ENCODE results near the gene SST.
"Not testable (repeated sequence)": the region's sequence is repeated elsewhere in the genome, so short reads cannot be mapped to it uniquely, and the experiment has no call there.

The SST gene

GRCh38 chr3:187684444-187684843 lies 14.2 kb upstream of the SST start:
- no peak for DNase-seq (ENCODE audit: low spot score)

DNA sequence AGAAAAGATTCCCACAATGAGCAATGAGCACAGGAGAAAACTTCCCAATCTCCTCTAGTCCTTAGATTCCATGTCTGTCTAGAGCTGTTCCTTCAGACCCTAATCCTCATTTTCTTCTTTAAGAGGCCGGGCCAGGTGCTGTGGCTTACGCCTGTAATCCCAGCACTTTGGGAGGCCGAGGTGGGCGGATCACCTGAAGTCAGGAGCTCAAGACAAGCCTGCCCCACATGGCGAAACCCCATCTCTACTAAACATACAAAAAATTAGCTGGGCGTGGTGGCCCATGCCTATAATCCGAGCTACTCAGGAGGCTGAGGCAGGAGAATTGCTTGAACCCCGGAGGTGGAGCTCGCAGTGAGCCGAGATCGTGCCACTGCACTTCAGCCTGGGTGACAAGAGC lies 11.6 kb upstream of the SST start:
- DNase-seq (ENCODE audit: low spot score), result not testable (repeated sequence)

DNA sequence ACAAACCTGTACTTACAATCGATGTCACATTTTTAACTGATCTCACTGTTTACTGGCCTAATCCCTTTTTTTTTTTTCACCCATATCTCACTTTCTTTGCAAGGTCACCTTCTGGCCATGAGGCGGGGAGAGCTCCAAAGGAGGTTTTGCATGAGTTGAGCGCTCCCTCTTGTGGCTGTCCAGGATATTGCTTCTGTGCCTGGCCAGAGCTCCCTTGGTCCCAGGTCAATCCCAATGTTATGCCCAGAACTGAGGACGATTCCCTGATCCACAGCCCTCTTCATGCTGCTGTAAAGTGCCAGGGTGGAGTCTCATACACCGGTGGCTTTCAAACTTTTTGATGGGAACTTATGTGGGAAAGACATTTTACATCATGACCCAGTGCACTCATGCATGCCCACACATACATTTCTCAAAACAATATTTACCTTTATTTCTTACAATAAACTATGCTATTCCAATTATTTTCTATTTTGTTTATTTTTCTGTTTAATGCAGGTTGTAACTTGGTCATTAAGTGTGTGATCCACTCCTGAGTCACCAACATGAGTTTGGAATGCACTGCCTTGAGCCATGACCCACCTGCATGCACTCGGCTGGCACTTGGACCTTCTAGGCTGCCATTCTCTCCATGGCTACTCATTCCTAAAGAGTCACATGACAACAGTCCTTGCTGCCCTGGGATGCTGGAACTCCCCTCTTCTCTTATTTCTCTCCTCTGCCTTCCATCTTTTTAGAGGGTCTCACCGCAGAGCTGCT lies 9.6 kb upstream of the SST start:
- peak; percentile 61 for DNase-seq (ENCODE audit: low spot score)

DNA sequence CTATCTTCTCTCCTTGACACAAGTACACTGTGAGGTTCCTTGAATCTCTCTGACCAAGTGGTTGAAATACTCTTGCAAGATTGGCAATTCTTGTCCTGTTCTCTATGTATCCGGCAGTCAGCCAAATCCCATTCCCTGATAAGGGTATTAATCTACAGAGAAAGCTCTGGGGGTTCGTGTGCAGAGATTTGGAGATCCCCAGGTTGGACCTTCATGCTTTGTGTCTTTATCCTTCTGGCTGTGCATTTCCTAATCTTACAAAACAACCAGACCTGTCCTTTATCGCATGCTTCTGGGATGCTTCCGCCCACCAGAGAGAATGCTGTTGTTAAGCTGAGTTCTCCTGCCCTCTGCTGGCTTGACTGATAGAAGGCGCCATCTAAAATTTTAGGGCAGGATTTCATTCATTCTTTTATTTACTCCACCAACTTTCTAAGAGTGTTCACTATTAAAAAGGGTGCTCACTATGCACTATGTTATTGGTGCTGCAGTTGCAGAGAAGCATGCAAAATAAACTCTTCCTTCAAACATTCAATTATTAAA lies 8.6 kb upstream of the SST start:
- DNase-seq (ENCODE audit: low spot score), result peak; percentile 15

- no peak for DNase-seq (ENCODE audit: low spot score)
Observed at GRCh38 chr3:187677604-187678003, 7.4 kb upstream of the SST start.

DNA sequence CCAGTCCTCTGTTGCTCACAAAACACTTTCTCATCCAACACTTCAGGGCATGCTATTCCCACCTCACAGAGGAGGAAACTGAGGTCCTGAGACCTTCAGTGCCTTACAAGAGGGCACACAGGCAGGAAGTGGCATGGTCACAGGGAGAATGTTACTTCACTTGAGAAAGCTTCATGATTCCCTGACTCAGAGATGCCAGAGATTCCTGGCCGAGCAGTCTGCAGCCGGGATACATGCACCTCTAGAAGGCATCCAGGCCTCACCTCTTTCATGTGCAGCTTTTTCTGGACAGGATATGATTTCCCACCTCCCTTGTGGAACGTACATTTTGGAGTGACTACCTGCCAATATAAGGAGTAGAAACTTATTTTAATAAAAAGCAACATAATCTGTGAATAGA lies 2.8 kb upstream of the SST start:
- DNase-seq (ENCODE audit: low spot score), result no peak

DNA sequence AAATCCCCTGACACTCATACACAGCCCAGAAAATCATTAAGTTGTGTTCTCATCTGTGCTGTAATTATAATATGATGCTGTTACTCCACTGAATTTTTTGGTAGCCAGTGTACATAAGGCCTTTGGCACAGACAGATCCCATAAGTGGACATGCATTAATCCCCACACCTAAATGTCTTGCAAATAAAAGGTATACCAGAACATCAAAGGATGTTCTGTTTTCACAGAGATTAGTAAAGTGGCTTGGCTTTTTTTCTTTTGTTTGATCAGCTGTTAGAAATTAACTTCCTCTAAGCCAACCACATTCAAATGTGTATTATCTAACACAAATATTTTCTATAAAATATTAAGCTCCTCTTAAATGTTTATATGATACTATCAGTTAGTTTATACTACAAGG lies 2.7 kb downstream of the SST start:
- DNase-seq (ENCODE audit: low spot score), result no peak

GRCh38 chr3:187665764-187666402 lies 4.3 kb downstream of the SST start:
- DNase-seq (ENCODE audit: low spot score), result no peak

- no peak for DNase-seq (ENCODE audit: low spot score)
Observed at GRCh38 chr3:187665010-187665409, 5.2 kb downstream of the SST start.

GRCh38 chr3:187662848-187663409 lies 7.3 kb downstream of the SST start:
- DNase-seq (ENCODE audit: low spot score), result no peak

DNA sequence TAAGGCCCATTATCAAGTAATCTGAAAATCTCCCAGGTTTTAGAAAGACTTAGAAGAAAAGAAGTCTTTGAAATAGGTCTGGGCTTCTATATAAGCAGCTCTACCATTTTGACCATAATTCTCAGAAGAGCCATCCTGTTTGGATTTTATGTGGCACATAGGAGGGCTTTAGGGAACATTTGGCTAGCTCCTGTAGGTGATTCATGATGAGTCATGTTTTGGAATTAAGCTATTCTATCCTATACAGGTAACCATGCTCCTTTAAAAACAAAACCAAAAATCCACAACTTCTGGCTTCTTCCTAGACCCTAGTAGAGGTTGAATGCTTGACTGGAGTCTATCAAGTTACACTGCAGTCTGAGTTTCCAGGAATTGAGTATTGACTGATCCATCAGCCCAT lies 8.9 kb downstream of the SST start:
- DNase-seq (ENCODE audit: low spot score), result no peak

- DNase-seq (ENCODE audit: low spot score), result no peak
Observed at GRCh38 chr3:187651282-187651681, 18.9 kb downstream of the SST start.

DNA sequence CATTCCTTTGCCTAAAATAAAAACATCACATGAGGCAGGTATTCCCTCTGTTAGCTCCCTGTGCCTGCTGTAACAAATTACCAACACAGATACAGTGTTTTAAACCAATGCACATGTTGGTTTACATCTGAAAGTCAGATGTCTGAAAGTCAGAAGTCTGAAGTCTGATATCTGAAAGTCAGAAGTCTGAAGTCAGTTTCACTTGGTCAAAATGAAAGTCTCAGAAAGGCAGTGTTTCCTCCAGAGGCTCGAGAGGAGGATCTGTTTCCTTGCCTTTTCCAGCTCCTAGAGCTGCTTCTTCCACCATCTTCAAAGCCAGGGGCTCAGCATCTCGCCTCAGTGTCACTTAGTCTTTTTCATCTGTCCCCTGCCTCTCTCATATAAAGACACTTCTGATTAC lies 22.0 kb downstream of the SST start:
- DNase-seq (ENCODE audit: low spot score), result no peak

DNA sequence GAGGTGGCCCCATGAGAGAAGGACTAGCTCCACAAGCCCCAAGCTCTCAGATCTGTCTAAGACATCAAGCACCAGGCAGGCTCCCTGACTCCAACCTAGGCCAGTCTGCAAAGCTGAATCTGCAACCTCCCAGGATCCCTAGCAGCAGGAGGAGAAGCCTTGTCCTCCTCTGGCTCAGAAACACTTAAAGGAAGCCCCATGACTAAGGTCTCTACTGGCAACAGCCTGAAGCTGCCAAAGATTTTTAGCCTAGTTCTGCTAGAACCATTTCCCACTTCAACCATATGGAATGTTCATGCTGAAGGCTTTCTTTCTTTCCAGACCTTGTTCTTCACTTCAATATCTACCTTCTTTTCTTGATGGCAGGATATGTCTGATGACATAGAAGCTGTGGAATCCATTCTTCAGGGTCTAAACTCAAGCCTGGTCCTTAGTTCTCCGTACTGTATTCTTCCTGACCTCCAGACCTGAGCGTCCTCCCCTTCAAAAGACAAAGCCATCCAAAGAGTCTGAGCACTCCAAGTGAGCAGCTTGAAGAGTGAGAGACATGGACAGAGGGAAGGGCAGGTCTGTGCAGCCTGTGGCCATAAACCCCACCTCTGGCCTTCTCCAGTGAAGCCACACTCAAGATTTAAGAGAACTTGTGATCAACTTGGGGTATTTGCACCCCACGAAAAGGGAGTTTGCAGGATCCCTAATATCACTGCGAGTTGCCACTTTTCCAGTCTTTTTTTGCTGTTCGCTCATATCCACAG lies 23.1 kb downstream of the SST start:
- DNase-seq (ENCODE audit: low spot score), result no peak

GRCh38 chr3:187645379-187645778 lies 24.8 kb downstream of the SST start:
- not testable (repeated sequence) for DNase-seq (ENCODE audit: low spot score)

- no peak for DNase-seq (ENCODE audit: low spot score)
Observed at GRCh38 chr3:187642861-187643260, 27.3 kb downstream of the SST start.

DNA sequence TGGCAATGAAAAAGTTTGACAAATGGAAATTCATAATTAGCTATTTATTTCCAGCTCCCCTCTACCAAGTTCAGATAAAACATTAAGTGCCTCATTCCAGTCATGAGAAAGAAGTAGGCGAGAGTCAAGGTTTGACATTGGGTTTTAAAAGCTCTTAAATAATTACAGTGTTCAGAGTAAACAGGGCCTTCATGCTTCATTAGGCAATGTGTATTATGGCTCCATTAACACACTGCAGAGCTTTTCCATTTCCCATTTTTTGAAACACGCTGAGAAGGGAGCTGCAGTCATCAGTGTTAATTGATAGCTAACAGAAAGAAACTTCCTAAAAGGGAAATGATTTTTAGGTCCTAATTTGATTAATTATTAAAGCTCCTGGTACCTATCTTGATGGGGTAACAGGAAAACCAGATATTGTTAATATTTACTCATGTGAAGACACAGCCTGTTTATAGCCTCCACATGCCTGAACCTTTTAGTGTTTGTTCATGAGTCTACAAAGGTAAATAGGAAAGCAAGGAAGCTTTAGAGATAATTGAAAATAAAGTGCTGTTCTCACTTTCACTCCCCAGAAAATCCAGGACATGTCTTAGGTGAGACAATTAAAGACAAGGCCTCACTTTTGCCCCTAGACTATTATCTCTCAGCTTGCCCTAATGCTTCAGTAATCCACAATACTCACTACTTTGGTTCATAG lies 28.7 kb downstream of the SST start:
- no peak for DNase-seq (ENCODE audit: low spot score)

GRCh38 chr3:187640569-187641059 lies 29.6 kb downstream of the SST start:
- DNase-seq (ENCODE audit: low spot score), result no peak

DNA sequence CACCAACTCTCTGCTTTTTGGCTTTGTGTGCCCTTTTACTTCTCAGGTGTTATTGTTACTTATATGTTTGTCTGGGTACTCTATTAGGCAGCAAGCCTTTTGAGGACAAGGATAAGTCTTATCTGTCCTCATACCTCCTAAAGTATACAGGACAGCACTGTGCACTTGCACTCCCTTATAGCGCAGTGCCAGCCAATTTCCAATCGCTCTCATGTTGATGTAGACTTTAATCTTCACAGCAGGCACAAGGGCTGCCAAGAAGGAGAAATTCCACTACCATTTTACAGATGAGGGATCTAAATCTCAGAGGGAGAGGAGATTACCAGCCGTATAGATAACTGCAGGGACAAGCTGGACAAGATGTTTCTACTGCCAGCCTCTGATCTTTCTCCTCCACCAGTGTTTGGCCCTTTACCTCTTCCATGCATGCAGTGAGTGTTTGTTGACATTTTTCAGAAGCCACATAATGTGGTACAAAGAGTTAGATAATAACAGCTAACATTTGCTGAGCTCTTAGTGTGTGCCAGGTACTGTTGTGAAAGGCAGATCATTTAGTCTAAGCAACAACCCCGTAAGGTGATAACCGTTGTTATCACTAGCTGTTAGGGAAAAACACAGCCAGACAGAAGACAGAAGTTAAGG lies 30.1 kb downstream of the SST start:
- DNase-seq (ENCODE audit: low spot score), result no peak

- no peak for DNase-seq (ENCODE audit: low spot score)
Observed at GRCh38 chr3:187636528-187636927, 33.7 kb downstream of the SST start.

GRCh38 chr3:187630404-187630803 lies 39.8 kb downstream of the SST start:
- no peak for DNase-seq (ENCODE audit: low spot score)
